ENCODE results near the gene C20orf144. TPM values are rescaled to one million over a fixed set of nuclear protein-coding genes. Genes with fewer than 3 reads are reported as not detected.

C20orf144 gene
- total RNA-seq, 4 donors from 2014 or later, result not detected

DNA sequence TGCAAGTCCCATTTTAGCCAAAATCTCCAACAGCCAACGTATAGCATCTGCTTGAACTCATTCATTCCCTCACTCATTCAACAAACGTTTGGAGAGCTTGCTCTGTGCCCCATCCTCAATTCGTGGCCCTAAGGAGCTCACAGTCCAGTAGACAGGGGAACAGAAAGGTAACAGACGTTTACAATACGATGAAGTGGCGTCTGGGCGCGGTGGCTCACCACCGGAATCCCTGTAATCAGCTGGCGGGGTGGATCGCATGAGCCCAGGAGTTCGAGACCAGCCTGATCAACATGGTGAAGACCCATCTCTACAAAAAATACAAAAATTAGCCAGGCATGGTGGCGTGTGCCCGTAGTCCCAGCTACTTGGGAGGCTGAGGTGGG lies 24.8 kb downstream of the C20orf144 start:
- Histone ChIP-seq H3K4me3 (peak overlapping the region in 2 of 4 donors; percentile 42 to 52), H3K9me3 (no peaks in the 10 kb centered on the region), H3K4me1 (peaks cover 5 to 11% of the 10 kb centered on the region in 2 donors), H3K36me3 (no peaks in the 10 kb centered on the region), H3K27me3 (no peaks in the 10 kb centered on the region), H3K27ac (peak overlapping the region in 2 of 4 donors; percentile 52 to 53)
- intact Hi-C loops (cut with DNase I; ENCODE audit: low total_unique reads) (no loop called here), in situ Hi-C loops (cut with MboI; ENCODE audit: low sequenced_read_pairs in 4 of 4) (no loop called here)
- TF ChIP-seq, protein P1, sequence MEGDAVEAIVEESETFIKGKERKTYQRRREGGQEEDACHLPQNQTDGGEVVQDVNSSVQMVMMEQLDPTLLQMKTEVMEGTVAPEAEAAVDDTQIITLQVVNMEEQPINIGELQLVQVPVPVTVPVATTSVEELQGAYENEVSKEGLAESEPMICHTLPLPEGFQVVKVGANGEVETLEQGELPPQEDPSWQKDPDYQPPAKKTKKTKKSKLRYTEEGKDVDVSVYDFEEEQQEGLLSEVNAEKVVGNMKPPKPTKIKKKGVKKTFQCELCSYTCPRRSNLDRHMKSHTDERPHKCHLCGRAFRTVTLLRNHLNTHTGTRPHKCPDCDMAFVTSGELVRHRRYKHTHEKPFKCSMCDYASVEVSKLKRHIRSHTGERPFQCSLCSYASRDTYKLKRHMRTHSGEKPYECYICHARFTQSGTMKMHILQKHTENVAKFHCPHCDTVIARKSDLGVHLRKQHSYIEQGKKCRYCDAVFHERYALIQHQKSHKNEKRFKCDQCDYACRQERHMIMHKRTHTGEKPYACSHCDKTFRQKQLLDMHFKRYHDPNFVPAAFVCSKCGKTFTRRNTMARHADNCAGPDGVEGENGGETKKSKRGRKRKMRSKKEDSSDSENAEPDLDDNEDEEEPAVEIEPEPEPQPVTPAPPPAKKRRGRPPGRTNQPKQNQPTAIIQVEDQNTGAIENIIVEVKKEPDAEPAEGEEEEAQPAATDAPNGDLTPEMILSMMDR (IDR thresholded peaks at IDR 0.05 in 4 of 5, conservative IDR thresholded peaks at IDR 0.05 in 1 of 5), result no peak
- TF ChIP-seq POLR2A (IDR thresholded peaks at IDR 0.05), result no peak
- ATAC-seq (no peak), DNase-seq (no peak)

DNA sequence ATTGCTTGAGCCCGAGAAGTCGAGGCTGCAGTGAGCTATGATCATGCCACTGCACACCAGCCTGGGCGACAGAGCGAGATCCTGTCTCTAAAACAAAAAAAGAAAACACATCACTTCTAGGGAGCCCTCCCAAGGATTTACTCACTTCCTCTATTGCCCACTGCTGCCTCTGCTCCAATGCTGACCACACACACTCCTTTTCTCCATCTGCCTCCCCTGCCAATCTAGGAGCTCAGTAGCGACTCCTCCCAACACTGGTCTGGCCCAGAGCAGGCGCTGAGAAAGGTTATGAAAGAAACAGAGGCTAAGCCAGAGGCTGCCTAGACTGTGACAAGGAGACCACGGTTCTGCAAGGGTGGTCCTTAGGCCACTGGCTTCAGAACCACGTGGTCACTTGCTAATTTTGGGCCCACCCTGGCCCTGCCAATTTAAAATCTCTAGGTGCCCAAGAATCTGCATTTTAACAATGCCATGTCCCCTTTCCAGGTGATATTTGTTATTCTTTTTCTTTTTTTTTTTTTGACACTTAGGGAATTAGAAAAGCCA lies 25.3 kb downstream of the C20orf144 start:
- no peak overlapping the region for H3K27ac ChIP-seq
- TF ChIP-seq, protein P1 (IDR thresholded peaks at IDR 0.05 in 4 of 5, conservative IDR thresholded peaks at IDR 0.05 in 1 of 5), result no peak
- TF ChIP-seq POLR2A (IDR thresholded peaks at IDR 0.05), result no peak
- intact Hi-C loops (cut with DNase I; ENCODE audit: low total_unique reads) (no loop called here), in situ Hi-C loops (cut with MboI; ENCODE audit: low sequenced_read_pairs in 4 of 4) (no loop called here)
- no peaks in the 10 kb centered on the region for H3K27me3 ChIP-seq
- ATAC-seq, result no peak
- no peak for DNase-seq
- H3K36me3 ChIP-seq, result no peaks in the 10 kb centered on the region
- H3K4me1 ChIP-seq, result peaks cover 5 to 11% of the 10 kb centered on the region in 2 donors
- H3K9me3 ChIP-seq, result no peaks in the 10 kb centered on the region
- H3K4me3 ChIP-seq, result no peak overlapping the region

DNA sequence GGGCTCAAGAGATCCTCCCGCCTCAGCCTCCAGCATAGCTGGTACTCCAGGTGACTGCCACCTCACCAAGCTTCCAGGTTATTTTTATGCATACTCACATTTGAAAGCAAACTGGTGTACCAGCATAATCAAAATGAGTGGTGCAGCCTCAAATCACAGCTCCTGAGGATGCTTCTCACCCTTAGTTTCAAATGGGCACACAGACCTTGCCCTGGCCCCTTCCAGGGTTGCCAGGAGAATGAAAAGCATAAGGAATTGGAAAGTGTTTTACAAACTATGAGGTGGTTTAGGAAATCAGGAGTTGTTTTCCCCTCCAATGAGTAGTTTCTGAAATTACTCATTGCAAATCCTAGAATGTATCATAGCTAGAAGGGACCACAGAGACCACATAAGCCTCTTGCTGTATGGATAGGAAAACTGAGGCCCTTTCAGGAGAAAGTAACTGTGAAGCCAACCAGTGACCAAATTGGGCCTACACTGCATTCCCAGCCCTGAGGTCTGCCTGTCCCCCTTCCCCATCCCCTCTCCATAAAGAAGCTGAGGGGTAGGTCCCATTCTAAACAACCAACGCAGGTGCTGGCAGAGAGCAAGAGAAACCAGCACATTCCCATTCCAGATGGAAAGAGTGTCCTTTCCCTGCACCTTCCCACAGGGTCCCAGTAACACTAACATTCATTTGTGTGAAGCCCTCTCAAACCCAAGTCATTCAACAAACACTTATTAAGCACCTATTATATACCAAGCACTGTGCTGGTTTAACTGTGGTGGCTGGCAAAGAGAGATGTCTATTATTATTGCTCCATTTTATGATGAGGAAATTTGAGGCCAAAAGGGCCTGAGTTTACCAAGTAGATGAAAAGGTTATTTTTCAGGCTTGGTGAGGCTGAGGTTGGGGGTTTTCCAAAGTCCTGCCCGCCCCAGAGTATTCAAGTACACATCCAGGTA lies 26.1 kb downstream of the C20orf144 start:
- in situ Hi-C loops (cut with MboI; ENCODE audit: low sequenced_read_pairs in 4 of 4), result no loop called here
- ATAC-seq (no peak), DNase-seq (no peak)
- H3K27me3 ChIP-seq, result no peaks in the 10 kb centered on the region
- H3K9me3 ChIP-seq, result no peaks in the 10 kb centered on the region
- intact Hi-C loops (cut with DNase I; ENCODE audit: low total_unique reads), result no loop called here
- H3K27ac ChIP-seq, result no peak overlapping the region
- H3K4me1 ChIP-seq, result peaks cover 5 to 11% of the 10 kb centered on the region in 2 donors
- no peak for TF ChIP-seq POLR2A (IDR thresholded peaks at IDR 0.05)
- TF ChIP-seq, protein P1 (IDR thresholded peaks at IDR 0.05 in 4 of 5, conservative IDR thresholded peaks at IDR 0.05 in 1 of 5), result no peak
- H3K36me3 ChIP-seq, result no peaks in the 10 kb centered on the region
- H3K4me3 ChIP-seq, result no peak overlapping the region

DNA sequence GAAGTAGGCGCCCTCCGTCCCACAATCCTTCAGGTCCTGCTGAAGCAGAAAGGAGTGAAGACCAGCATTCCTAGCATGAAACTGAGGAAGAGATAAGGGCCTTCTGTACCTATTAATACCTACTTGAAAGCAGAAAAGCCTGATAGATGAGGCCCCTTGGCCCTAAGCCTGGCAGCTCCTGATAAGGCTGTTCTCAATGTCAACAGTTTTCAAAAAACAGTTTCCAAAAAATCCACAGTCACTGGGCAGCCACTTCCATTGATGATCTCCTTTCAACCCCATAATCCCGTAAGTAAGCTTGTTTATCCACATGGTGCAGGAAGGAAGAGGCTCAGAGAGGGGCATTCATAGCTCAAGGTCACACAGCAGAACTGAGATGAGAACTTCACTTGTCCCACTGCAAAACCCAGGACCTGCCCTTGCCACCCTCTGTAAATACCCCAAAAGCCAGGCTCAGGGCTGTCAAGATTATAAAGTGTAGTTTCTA lies 26.9 kb downstream of the C20orf144 start:
- in situ Hi-C loops (cut with MboI; ENCODE audit: low sequenced_read_pairs in 4 of 4) (no loop called here), intact Hi-C loops (cut with DNase I; ENCODE audit: low total_unique reads) (no loop called here)
- no peak for DNase-seq
- Histone ChIP-seq H3K36me3 (no peaks in the 10 kb centered on the region), H3K9me3 (no peaks in the 10 kb centered on the region), H3K4me1 (peaks cover 5 to 11% of the 10 kb centered on the region in 2 donors), H3K27ac (no peak overlapping the region), H3K27me3 (no peaks in the 10 kb centered on the region), H3K4me3 (no peak overlapping the region)
- TF ChIP-seq, protein P1 (IDR thresholded peaks at IDR 0.05 in 4 of 5, conservative IDR thresholded peaks at IDR 0.05 in 1 of 5), result no peak
- no peak for TF ChIP-seq POLR2A (IDR thresholded peaks at IDR 0.05)
- no peak for ATAC-seq
